H9 (cell line): ENCODE results near the gene SNX30. TPM values are rescaled to one million over a fixed set of nuclear protein-coding genes. Genes with fewer than 3 reads are reported as not detected.
A peak's percentile ranks its signal among the peaks of the same experiment; 100 is the strongest.

Source experiments
- DNase-seq: peaks from one replicate; pipeline ENCODE4 v3.0.0-alpha.2; 2017
- H2AFZ ChIP-seq: one replicate; pipeline ENCODE4 v1.6.1; 2013; ENCODE audit warnings: mild to moderate bottlenecking, low read length, control low read depth, moderate library complexity
- H2AK5ac ChIP-seq: 2 replicates; pipeline ENCODE4 v1.6.1; 2013; ENCODE audit warnings: low read length, control low read depth, mixed read lengths; ENCODE audit not compliant: insufficient read length
- H2BK120ac ChIP-seq: one replicate; pipeline ENCODE4 v1.6.1; 2013; ENCODE audit warnings: low read depth, mild to moderate bottlenecking, low read length, control low read depth, inconsistent platforms; ENCODE audit not compliant: poor library complexity, severe bottlenecking
- H2BK12ac ChIP-seq: 2 replicates; pipeline ENCODE4 v1.6.1; 2013; ENCODE audit warnings: low read length, control low read depth, mixed read lengths, low read depth; ENCODE audit not compliant: insufficient read length
- H2BK15ac ChIP-seq: 2 replicates; pipeline ENCODE4 v1.6.1; 2013; ENCODE audit warnings: low read depth, low read length, control low read depth
- H2BK20ac ChIP-seq: one replicate; pipeline ENCODE4 v1.6.1; 2013; ENCODE audit warnings: low read depth, mild to moderate bottlenecking, low read length, control low read depth, inconsistent platforms; ENCODE audit not compliant: poor library complexity, severe bottlenecking
- H2BK5ac ChIP-seq: 2 replicates; pipeline ENCODE4 v1.6.1; 2013; ENCODE audit warnings: low read length, control low read depth, mixed read lengths; ENCODE audit not compliant: insufficient read length
- H3K14ac ChIP-seq: 2 replicates; pipeline ENCODE4 v1.6.1; 2013; ENCODE audit warnings: low read length, control low read depth; ENCODE audit not compliant: insufficient read depth
- H3K18ac ChIP-seq: 2 replicates; pipeline ENCODE4 v1.6.1; 2013; ENCODE audit warnings: low read depth, mild to moderate bottlenecking, mixed read lengths, low read length, control low read depth; ENCODE audit not compliant: insufficient read length
- H3K23ac ChIP-seq: 2 replicates; pipeline ENCODE4 v1.6.1; 2013; ENCODE audit warnings: low read length, control low read depth, mixed read lengths, low read depth; ENCODE audit not compliant: insufficient read length
- H3K23me2 ChIP-seq: 2 replicates; pipeline ENCODE4 v1.6.1; 2013; ENCODE audit warnings: low read depth, mild to moderate bottlenecking, mixed read lengths, low read length, control low read depth; ENCODE audit not compliant: insufficient read length, poor library complexity, severe bottlenecking
- H3K27ac ChIP-seq: 2 replicates; pipeline ENCODE4 v1.5.1; 2013; ENCODE audit warnings: low read length, control low read depth, mixed read lengths, low read depth; ENCODE audit not compliant: insufficient read length
- H3K27me3 ChIP-seq: 2 replicates; pipeline ENCODE4 v1.6.1; 2013; ENCODE audit warnings: low read length, control low read depth, inconsistent platforms; ENCODE audit not compliant: insufficient read depth
- H3K4ac ChIP-seq: 2 replicates; pipeline ENCODE4 v1.6.1; 2013; ENCODE audit warnings: low read depth, mild to moderate bottlenecking, control low read depth, inconsistent platforms, low read length, moderate library complexity
- H3K4me1 ChIP-seq: 2 replicates; pipeline ENCODE4 v1.6.1; 2013; ENCODE audit warnings: low read length, control low read depth, inconsistent platforms; ENCODE audit not compliant: insufficient read depth
- H3K4me2 ChIP-seq: 2 replicates; pipeline ENCODE4 v1.6.1; 2013; ENCODE audit warnings: low read length, control low read depth, mixed read lengths; ENCODE audit not compliant: insufficient read length, insufficient read depth
- H3K56ac ChIP-seq: 2 replicates; pipeline ENCODE4 v1.6.1; 2013; ENCODE audit warnings: low read depth, mild to moderate bottlenecking, mixed read lengths, low read length, control low read depth; ENCODE audit not compliant: insufficient read length
- H3K79me1 ChIP-seq: 2 replicates; pipeline ENCODE4 v1.6.1; 2013; ENCODE audit warnings: low read depth, mild to moderate bottlenecking, moderate library complexity, low read length, control low read depth, inconsistent platforms; ENCODE audit not compliant: insufficient read depth, poor library complexity, severe bottlenecking
- H3K79me2 ChIP-seq: 2 replicates; pipeline ENCODE4 v1.6.1; 2013; ENCODE audit warnings: low read length, control low read depth, inconsistent platforms; ENCODE audit not compliant: insufficient read depth
- H3K9ac ChIP-seq: 2 replicates; pipeline ENCODE4 v1.6.1; 2013; ENCODE audit warnings: low read length, control low read depth, mixed read lengths; ENCODE audit not compliant: insufficient read length; ENCODE audit errors: extremely low read depth
- H3K9me3 ChIP-seq: one replicate; pipeline ENCODE4 v1.6.1; 2013; ENCODE audit warnings: low read depth, low read length, inconsistent platforms; ENCODE audit not compliant: control insufficient read depth
- H3T11ph ChIP-seq: one replicate; pipeline ENCODE4 v1.6.1; 2013; ENCODE audit warnings: mild to moderate bottlenecking, low read length, control low read depth, inconsistent platforms
- H4K20me1 ChIP-seq: one replicate; pipeline ENCODE4 v1.6.1; 2013; ENCODE audit not compliant: control insufficient read depth, insufficient read length, insufficient read depth
- H4K5ac ChIP-seq: 2 replicates; pipeline ENCODE4 v1.6.1; 2013; ENCODE audit warnings: low read depth, mild to moderate bottlenecking, mixed read lengths, low read length, control low read depth; ENCODE audit not compliant: insufficient read length
- H4K8ac ChIP-seq: replicated peaks from 2 replicates; pipeline ENCODE4 v1.6.1; 2013; ENCODE audit warnings: low read length, control low read depth, mixed read lengths, low read depth; ENCODE audit not compliant: insufficient read length
- H4K91ac ChIP-seq: 2 replicates; pipeline ENCODE4 v1.6.1; 2013; ENCODE audit warnings: low read depth, mild to moderate bottlenecking, moderate library complexity, mixed read lengths, low read length, control low read depth; ENCODE audit not compliant: insufficient read length
- H3K27ac Mint-ChIP-seq, 3 experiments: 2 replicates in 2 of 3; 3 replicates in 1 of 3; pipeline ENCODE4 v1.8.0; 2020 to 2021; ENCODE audit warnings: mixed read lengths in 3 of 3, mild to moderate bottlenecking in 1 of 3, moderate library complexity in 1 of 3
- H3K27me3 Mint-ChIP-seq: 2 replicates; pipeline ENCODE4 v1.8.0; 2021; ENCODE audit warnings: low read depth, mild to moderate bottlenecking, moderate library complexity, mixed read lengths
- H3K36me3 Mint-ChIP-seq, 3 experiments: 2 replicates in 2 of 3; 3 replicates in 1 of 3; pipeline ENCODE4 v1.8.0; 2020 to 2021; ENCODE audit warnings: low read depth in 3 of 3, mixed read lengths in 3 of 3; ENCODE audit not compliant: insufficient read depth in 1 of 3
- H3K4me1 Mint-ChIP-seq, 2 experiments: 2 replicates each; pipeline ENCODE4 v1.8.0; 2020; ENCODE audit warnings: mixed read lengths in 2 of 2
- H3K4me3 Mint-ChIP-seq, 2 experiments: 2 replicates in 1 of 2; 3 replicates in 1 of 2; pipeline ENCODE4 v1.8.0; 2020 to 2021; ENCODE audit warnings: mild to moderate bottlenecking in 2 of 2, mixed read lengths in 2 of 2, moderate library complexity in 1 of 2
- H3K9me3 Mint-ChIP-seq, 2 experiments: 2 replicates in 1 of 2; 3 replicates in 1 of 2; pipeline ENCODE4 v1.8.0; 2020; ENCODE audit warnings: mild to moderate bottlenecking in 2 of 2, mixed read lengths in 2 of 2, moderate library complexity in 1 of 2
- CTCF ChIP-seq: fragments of 200-600 bp; sonication (generic); conservative IDR thresholded peaks from 3 replicates; pipeline ENCODE4 v1.8.0; 2021; ENCODE audit warnings: antibody characterized with exemption, mild to moderate bottlenecking
- WGBS: extraction: QIAGEN DNeasy Blood & Tissue Kit; methylation state at CpG from one replicate; pipeline ENCODE4 v1.1.7; 2013; ENCODE audit warnings: missing lambda C conversion rate, low lambda C conversion rate, mixed read lengths; ENCODE audit not compliant: insufficient read length; ENCODE audit errors: extremely low coverage; 5-methylcytosine and 5-hydroxymethylcytosine counted together
- total RNA-seq: library from RNA; stranded (reverse); gene quantifications from 2 replicates; pipeline ENCODE4 v1.2.1, GENCODE V29; 2021

The SNX30 gene
- total RNA-seq, 1 experiment from 2014 or later = 10.3 TPM

GRCh38 chr9:112743216-112743836, 7.2 kb upstream of the SNX30 start:
- Histone ChIP-seq H2BK5ac (no peak overlapping the region), H3K4me1 (peaks cover 3% of the 10 kb centered on the region; the same call in 1 of the 2 replicates), H3K27me3 (no peaks in the 10 kb centered on the region), H2BK15ac (no peak overlapping the region), H3K14ac (no peak overlapping the region), H2AK5ac (no peak overlapping the region), H3K4me2 (no peak overlapping the region), H3K4ac (no peak overlapping the region), H2AFZ (no peak overlapping the region), H3K9me3 (no peaks in the 10 kb centered on the region), H3K56ac (no peak overlapping the region), H3K79me2 (no peaks in the 10 kb centered on the region), H2BK120ac (no peak overlapping the region), H2BK20ac (no peak overlapping the region), H3K18ac (no peak overlapping the region), H4K20me1 (no peaks in the 10 kb centered on the region), H4K5ac (no peak overlapping the region), H2BK12ac (no peak overlapping the region), H3K27ac (no peak overlapping the region), H4K8ac (no peak overlapping the region), H3K23me2 (no peaks in the 10 kb centered on the region), H4K91ac (no peak overlapping the region), H3K79me1 (no peaks in the 10 kb centered on the region), H3K9ac (no peak overlapping the region), H3K23ac (no peak overlapping the region), H3T11ph (no peak overlapping the region)
- WGBS = no CpG with 5 or more reads among the region's 3 CpGs
- TF ChIP-seq CTCF = 0 out of 3 replicates have a peak, but pooled peaks have one; percentile 25
- Mint-ChIP-seq H3K36me3 (no peaks in the 10 kb centered on the region), H3K27me3 (peaks cover 2% of the 10 kb centered on the region), H3K27ac (no peak overlapping the region), H3K4me1 (peaks cover 6 to 10% of the 10 kb centered on the region in 2 experiments), H3K9me3 (no peaks in the 10 kb centered on the region; a peak in 2 of 5 replicates), H3K4me3 (no peak overlapping the region)
- no peak for DNase-seq
